DMS79 (cell line): ENCODE data around the gene OPN1MW.
"Not testable (repeated sequence)": the region's sequence is repeated elsewhere in the genome, so short reads cannot be mapped to it uniquely, and the experiment has no call there.

Source experiments
- DNase-seq: peaks from one replicate; lab custom pipeline; 2025; lab: John Stamatoyannopoulos, UW

OPN1MW gene

DNA sequence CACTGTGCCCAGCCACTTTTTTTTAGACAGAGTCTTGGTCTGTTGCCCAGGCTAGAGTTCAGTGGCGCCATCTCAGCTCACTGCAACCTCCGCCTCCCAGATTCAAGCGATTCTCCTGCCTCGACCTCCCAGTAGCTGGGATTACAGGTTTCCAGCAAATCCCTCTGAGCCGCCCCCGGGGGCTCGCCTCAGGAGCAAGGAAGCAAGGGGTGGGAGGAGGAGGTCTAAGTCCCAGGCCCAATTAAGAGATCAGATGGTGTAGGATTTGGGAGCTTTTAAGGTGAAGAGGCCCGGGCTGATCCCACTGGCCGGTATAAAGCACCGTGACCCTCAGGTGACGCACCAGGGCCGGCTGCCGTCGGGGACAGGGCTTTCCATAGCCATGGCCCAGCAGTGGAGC is at the start of gene OPN1MW:
Gene OPN1MW, plus strand, starts transcription at position 301 of the 400 bp plus-strand sequence. Its CDS starts 82 bp downstream, at position 383.
- not testable (repeated sequence) for DNase-seq

- DNase-seq: no peak
Measured at GRCh38 chrX:154135458-154136229, 46.8 kb upstream of the OPN1MW start.

DNA sequence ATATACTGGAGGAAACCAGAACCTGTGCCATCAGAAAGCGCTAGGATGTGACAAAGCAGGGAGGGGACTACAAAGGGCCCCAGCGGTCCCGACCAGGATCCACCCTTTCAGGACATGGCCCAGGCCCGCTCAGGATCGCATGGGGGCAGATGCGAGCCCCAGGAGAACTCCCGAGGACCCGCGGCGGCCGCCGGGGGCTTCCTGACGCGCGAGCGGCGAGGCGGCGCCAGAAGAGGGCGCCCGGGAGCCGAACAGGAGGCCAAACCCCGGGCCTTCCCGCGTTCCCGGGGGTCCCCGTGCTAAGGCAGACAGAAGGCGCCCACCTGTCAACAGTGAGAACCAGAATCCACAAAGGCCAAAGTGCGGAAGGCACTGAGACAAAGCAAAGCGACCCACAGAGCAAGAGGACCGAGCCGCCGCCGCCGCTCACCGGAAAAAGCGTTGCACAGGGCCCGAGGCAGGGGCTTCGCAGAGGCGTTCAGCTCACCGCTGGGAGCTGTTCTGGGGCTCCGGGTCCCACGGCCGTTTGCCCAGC is 45.7 kb upstream of the OPN1MW start:
- DNase-seq: peak; percentile 39

GRCh38 chrX:154138857-154139256 is 43.5 kb upstream of the OPN1MW start:
- DNase-seq: no peak

DNA sequence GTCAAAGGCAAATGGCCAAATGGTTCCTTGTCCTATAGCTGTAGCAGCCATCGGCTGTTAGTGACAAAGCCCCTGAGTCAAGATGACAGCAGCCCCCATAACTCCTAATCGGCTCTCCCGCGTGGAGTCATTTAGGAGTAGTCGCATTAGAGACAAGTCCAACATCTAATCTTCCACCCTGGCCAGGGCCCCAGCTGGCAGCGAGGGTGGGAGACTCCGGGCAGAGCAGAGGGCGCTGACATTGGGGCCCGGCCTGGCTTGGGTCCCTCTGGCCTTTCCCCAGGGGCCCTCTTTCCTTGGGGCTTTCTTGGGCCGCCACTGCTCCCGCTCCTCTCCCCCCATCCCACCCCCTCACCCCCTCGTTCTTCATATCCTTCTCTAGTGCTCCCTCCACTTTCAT is 42.2 kb upstream of the OPN1MW start:
- DNase-seq: no peak

- no peak for DNase-seq
Measured at GRCh38 chrX:154140742-154141141, 41.7 kb upstream of the OPN1MW start.

- DNase-seq: no peak
Measured at GRCh38 chrX:154142386-154142785, 40.0 kb upstream of the OPN1MW start.

DNA sequence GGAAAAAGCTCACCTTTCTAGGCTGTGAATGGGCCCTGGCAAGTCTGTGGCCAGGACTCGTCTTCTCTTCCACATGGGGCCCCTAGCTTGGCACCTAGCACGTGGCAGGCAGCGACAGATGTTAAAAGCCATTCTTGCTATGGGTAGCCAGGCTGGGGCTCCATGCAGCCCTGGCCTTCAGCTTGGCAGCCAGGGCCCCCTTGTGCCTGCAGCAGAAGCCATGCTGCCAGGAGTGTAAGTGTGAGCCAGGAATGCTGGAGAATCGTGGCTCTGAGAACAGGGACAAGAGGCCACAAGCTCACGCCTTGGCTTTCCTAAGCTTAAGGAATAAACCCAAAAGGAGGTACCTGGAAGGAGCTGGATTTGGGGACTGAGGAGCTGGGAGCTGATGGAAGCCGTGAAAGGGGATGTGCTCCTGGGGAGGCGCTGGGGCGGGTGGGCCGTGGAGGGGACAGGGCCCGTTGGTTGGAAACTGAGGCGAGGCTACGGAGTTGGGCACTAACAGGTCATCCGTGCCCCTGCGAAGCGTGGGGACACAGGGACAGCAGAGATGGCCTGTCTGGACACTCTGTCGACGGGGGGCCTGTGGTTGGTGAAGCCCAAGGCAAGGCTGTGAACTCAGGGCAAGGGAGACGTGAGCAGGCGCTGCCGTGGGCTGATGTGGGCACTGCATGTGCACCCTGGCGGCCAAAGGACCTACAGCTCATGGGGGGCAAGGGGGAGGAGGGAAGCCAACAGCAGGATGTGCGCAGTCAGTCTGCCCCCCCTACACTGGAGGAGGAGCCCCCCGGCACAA is 39.2 kb upstream of the OPN1MW start:
- no peak for DNase-seq

GRCh38 chrX:154144010-154144409 is 38.4 kb upstream of the OPN1MW start, which contains the start of gene OPN1LW:
Gene OPN1LW, plus strand, starts transcription at chrX:154144243. Its CDS starts 41 bp downstream, at chrX:154144284.
- DNase-seq: not testable (repeated sequence)

DNA sequence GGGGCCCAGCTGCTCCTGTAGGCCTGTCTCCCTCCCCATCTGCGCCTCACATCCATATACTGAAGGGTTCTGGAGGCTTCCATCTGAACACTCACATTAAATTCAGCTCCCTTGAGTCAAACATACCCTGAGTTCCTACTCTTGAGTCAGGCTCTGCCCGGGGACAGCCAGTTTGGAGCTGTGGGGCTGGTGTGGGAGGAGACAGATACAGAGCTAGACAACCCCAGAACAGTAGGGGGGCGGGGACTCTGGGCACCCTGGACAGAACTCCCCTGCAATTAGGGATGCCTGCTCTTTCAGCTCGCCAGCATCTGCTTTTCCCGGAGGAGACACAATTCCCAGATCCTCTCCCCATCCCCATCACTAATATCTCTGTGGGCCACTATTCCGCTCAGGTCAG is 31.4 kb upstream of the OPN1MW start:
- not testable (repeated sequence) for DNase-seq

GRCh38 chrX:154156221-154156620 is 26.2 kb upstream of the OPN1MW start:
- DNase-seq: not testable (repeated sequence)

DNA sequence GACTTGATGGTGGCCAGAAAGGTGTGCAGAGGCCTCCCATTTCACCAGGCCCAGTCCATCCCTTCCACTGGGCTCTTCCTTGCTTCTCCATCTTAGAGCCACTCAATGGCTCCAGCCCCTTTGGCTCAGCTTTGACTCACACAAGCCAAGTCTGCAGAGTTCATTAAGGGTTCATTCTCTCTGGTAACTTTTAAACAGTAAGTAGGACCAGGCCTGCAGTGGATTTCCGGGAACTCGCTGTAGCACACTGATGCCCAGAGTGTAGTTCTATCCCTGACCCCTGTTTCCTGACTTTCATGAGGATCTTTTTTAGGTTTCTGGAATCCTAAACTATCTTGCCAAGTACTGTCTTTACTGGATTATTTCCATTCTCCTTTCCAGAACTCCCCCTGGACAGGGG is 25.2 kb upstream of the OPN1MW start:
- DNase-seq: not testable (repeated sequence)

DNA sequence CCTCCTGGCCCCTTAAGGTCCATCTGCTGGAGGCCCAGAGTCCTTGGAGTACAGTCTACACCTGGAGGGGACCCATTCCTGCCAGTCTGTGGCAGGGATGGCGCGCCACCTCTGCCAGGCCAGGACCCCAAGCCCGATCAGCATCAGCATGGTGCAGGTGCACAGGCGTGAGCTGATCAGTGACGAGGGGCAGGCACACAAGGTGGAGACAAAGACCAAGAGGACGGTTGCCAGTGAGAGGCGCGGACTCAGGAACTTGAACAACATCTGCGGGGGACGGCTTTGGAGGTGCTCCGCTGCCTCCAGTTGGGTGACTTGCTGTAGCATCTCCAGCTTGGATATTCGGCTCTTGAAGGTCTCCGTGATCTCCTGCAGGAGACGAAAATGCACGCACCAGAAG is 23.1 kb upstream of the OPN1MW start:
- not testable (repeated sequence) for DNase-seq

DNA sequence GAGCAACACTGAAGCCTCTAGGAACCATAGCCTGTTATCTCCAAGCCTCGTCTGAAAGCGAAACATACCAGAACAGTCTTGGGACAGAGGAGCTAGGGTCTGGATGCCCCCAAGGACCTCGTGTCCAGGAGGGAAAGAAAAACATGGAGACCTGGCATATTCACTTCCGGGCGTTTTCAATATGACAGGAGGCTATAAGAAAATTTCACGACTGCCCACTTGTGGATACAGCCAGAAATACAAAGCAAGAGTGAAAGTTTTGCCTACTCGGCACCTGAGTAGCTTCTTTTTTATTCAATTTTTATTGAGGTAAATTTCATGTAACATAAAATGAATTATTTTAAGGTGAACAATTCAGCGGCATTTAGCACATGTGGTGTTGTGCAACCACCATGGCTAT is 17.5 kb upstream of the OPN1MW start:
- not testable (repeated sequence) for DNase-seq

DNA sequence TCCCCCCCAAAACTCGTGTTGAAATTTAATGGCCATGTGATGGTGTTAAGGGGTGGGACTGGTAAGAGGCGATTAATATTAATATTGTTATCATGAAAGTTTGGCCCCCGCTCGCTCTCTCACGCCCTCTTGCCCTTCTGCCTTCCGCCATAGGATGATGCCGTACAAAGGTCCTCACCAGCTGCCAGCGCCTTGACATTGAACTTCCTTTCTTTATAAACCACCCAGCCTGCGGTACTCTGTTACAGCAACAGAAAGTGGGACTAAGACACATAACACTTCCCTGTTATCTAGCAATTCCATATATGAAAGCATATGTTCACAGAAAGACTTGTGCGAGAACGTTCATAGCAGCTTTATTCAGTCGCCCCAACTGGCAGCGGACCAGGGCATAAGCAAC is 14.0 kb upstream of the OPN1MW start:
- not testable (repeated sequence) for DNase-seq

DNA sequence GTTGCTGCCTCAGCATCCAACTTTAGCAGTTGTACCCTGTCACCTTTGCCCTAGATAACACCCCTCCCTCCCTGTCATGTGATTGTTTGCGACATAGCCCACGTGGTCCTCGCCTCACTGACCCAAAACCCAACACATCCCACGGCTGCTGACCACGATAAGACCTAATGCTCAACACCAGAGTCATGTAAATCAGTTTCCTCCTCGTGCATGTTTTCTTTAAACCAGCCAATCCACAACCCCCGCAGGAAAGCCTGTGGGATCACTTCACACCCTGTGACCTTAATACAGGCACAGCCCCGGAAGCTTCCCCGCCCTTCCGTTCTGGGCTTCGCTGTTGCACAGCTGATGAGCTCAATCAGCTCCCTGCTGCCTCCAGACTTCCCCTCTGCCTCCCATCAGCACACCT is 9.9 kb upstream of the OPN1MW start:
- DNase-seq: not testable (repeated sequence)

DNA sequence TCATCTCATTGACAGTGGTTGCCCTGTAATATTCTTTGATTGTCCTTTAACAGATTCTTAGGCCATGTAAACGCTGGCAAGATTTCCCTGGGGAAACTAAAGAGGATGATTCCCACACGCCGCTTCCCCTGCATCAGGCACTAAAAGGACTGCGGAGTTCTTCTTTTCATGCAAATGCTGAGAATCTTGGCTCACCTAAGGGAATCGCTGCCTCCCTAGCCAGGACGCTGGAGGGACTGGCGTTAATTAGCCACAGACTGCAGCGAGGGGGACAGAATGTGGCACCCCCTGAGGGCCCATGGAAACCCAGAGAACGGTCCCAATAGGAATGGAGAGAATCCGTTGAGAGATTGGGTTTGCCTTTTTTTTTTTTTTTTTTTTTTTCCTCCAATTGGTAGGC is 8.0 kb upstream of the OPN1MW start:
- not testable (repeated sequence) for DNase-seq

DNA sequence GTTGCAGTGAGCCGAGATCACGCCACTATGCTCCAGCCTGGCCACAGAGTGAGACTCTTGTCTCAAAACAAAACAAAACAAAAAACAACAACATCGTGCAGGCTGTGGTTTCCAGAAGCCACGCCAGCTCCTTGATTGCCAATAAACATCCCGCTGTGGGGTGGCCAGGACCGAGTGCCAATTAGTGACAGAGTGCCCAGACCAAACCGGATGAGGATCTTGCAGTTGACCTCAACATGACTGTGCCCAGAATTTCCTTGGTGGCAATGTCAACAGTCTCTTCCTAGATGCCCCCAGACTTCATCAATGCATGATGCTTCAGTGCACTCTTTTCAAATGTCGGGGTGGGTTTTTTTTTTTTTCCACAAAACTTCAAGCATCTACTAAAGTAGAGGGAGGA is 1.4 kb downstream of the OPN1MW start:
- not testable (repeated sequence) for DNase-seq

GRCh38 chrX:154192846-154193245 is 10.4 kb downstream of the OPN1MW start:
- DNase-seq: not testable (repeated sequence)

DNA sequence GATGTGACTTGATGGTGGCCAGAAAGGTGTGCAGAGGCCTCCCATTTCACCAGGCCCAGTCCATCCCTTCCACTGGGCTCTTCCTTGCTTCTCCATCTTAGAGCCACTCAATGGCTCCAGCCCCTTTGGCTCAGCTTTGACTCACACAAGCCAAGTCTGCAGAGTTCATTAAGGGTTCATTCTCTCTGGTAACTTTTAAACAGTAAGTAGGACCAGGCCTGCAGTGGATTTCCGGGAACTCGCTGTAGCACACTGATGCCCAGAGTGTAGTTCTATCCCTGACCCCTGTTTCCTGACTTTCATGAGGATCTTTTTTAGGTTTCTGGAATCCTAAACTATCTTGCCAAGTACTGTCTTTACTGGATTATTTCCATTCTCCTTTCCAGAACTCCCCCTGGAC is 11.9 kb downstream of the OPN1MW start:
- not testable (repeated sequence) for DNase-seq

DNA sequence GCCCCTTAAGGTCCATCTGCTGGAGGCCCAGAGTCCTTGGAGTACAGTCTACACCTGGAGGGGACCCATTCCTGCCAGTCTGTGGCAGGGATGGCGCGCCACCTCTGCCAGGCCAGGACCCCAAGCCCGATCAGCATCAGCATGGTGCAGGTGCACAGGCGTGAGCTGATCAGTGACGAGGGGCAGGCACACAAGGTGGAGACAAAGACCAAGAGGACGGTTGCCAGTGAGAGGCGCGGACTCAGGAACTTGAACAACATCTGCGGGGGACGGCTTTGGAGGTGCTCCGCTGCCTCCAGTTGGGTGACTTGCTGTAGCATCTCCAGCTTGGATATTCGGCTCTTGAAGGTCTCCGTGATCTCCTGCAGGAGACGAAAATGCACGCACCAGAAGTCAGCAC is 14.1 kb downstream of the OPN1MW start:
- not testable (repeated sequence) for DNase-seq

DNA sequence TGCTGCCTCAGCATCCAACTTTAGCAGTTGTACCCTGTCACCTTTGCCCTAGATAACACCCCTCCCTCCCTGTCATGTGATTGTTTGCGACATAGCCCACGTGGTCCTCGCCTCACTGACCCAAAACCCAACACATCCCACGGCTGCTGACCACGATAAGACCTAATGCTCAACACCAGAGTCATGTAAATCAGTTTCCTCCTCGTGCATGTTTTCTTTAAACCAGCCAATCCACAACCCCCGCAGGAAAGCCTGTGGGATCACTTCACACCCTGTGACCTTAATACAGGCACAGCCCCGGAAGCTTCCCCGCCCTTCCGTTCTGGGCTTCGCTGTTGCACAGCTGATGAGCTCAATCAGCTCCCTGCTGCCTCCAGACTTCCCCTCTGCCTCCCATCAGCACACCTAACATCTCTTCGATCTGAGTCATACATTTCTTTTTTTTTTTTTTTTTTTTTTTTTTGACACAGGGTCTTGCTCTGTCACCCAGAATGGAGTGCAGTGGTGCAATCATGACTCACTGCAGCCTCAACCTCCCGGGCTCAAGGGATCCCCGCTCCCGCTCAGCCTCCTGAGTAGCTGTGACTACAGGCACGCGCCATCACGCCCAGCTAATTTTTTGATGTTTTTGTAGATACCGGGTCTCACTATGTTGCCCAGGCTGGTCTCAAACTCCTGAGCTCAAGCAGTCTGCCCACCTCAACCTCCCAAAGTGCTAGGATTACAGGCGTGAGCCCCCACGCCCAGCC is 27.4 kb downstream of the OPN1MW start:
- not testable (repeated sequence) for DNase-seq
